Activated naive CD4-positive, alpha-beta T cell (primary cell): ENCODE results near the gene TMPRSS3.

Source experiments
- DNase-seq, 4 experiments: peaks; one replicate each; lab custom pipeline; 2025; lab: John Stamatoyannopoulos, UW

TMPRSS3 gene

GRCh38 chr21:42387843-42388340, 8.0 kb downstream of the TMPRSS3 start:
- DNase-seq = no peak

GRCh38 chr21:42387164-42387563, 8.7 kb downstream of the TMPRSS3 start:
- no peak for DNase-seq

- no peak for DNase-seq
These were observed 9.7 kb downstream of the TMPRSS3 start for GRCh38 chr21:42386034-42386591.

- DNase-seq = no peak
These were observed 10.2 kb downstream of the TMPRSS3 start for GRCh38 chr21:42385619-42386018.

GRCh38 chr21:42384989-42385388, 10.9 kb downstream of the TMPRSS3 start:
- DNase-seq = no peak

- DNase-seq = no peak
These were observed 11.5 kb downstream of the TMPRSS3 start for GRCh38 chr21:42384156-42384945.

- DNase-seq = no peak
These were observed 12.5 kb downstream of the TMPRSS3 start for GRCh38 chr21:42383331-42383730.

- DNase-seq = no peak
These were observed 12.9 kb downstream of the TMPRSS3 start for GRCh38 chr21:42382915-42383314.

- DNase-seq = peak in 1 of 4 experiments; percentile 16
These were observed 14.4 kb downstream of the TMPRSS3 start for GRCh38 chr21:42381347-42381984.

- no peak for DNase-seq
These were observed 16.2 kb downstream of the TMPRSS3 start for GRCh38 chr21:42379426-42380215.

- no peak for DNase-seq
These were observed 17.4 kb downstream of the TMPRSS3 start for GRCh38 chr21:42378418-42378817.

- no peak for DNase-seq
These were observed 17.9 kb downstream of the TMPRSS3 start for GRCh38 chr21:42377951-42378340.

GRCh38 chr21:42377211-42377950, 18.5 kb downstream of the TMPRSS3 start:
- DNase-seq = no peak

- DNase-seq = no peak
These were observed 19.4 kb downstream of the TMPRSS3 start for GRCh38 chr21:42376338-42376982.

- DNase-seq = no peak
These were observed 19.9 kb downstream of the TMPRSS3 start for GRCh38 chr21:42375966-42376337.

GRCh38 chr21:42375506-42375905, 20.3 kb downstream of the TMPRSS3 start:
- no peak for DNase-seq

GRCh38 chr21:42374864-42375499, 20.9 kb downstream of the TMPRSS3 start:
- DNase-seq = no peak

- no peak for DNase-seq
These were observed 21.4 kb downstream of the TMPRSS3 start for GRCh38 chr21:42374457-42374856.

- DNase-seq = no peak
These were observed 21.9 kb downstream of the TMPRSS3 start for GRCh38 chr21:42373908-42374455.

GRCh38 chr21:42373196-42373907, 22.5 kb downstream of the TMPRSS3 start:
- DNase-seq = no peak
